HUDEP-2 (cell line): ENCODE data around the gene TCF7.

Experiments
- DNase-seq, 76 experiments: peaks; one replicate each; lab custom pipeline; 2025; ENCODE audit not compliant: unreplicated experiment in 76 of 76; lab: John Stamatoyannopoulos, UW

TCF7 gene

DNA sequence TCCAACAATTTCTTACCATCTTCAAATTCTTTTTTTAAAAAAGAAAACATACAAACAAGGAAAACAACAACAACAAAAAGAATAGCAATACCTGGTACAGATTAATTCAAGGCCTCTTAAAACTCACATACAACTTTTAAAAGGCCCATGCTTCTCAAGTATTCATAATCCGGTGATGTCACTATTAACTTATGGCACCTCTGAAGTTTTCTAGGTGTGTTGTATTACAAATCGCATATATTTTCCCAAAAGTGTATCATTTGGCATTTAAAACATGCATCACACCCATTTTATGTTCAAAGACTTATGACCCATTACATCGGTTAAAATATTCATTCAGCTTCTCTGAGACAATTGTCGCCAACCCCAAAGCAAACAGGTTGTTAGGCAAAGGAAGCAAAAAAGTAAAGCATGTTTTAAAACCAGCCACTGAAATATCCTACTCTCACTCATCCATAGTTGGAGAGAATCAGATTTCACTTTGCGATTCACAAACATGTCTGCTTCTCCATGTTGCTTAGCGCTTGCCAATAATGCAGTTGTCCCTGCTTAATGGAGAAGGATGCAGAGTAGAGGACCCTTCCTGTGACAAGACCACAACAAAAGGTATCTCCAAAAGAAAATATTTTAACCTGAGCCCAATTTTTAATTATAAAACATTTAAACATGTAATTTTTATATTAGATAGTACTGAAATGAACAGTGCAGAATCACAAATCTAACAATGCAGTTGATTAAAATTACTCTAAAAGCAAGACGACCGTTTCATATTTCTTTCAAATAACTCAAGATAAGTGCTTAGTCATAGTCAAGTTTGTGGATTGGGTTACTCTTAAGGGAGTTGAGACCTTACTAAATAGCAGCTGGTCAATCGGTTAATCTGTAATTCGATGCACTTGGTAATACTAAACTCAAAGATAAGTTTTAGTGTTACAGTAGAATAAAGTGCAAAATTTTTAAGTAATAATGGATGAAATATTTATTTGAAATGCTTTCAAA, 60.7 kb downstream of the TCF7 start:
- DNase-seq, result peak in 3 of 76 experiments; percentile 9 to 26 (median 22)

GRCh38 chr5:134175921-134176510, 61.5 kb downstream of the TCF7 start:
- peak in 7 of 76 experiments; percentile 3 to 39 (median 19) for DNase-seq

DNA sequence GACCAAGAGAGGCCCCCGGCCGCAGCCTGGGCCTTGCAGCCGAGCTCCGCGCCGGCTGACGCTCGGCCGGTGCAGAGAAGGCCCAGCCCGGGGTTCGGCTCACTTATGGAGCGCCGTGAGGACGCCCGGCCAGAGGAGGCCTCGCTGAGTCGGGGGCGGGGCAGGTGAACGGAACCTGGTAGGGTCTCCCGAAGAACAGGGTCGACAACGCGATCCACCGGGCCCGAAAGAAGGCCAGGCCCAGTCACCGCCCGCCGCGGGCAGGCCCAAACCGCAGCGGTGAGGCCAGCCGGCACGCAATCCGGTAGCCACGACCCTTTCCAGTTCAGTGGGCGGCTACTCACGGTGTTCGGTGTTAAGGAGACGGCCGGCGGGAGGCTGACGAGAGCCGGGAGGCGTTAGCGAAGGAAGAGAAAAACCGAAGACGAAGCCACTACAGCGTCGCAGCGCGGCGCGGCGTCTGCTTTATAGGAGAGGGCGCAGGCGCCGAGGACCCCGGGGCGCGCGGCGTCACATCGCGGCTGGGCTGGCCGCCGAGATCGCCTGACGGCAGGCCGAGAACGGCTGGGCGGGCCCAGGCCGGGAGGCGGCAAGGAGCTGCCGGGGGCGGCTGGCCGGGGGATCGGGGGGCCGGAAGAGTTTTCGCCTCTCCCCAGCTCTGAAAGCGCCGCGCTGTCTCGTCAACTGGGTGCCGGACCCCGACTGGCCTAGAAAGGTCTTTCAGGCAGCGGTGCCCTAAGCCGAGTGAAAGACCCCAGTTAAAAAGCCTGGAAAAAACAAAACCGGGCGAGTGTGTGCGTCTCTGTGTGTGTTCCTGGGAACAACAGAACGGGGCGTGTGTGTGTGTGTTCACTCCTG, 62.3 kb downstream of the TCF7 start, which contains the start of gene SKP1:
SKP1 (minus strand) TSS at position 440 of the 858 bp plus-strand sequence. CDS start 2,928 bp downstream, outside the sequence.
- DNase-seq, result peak in 71 of 76 experiments; percentile 31 to 91 (median 72)

DNA sequence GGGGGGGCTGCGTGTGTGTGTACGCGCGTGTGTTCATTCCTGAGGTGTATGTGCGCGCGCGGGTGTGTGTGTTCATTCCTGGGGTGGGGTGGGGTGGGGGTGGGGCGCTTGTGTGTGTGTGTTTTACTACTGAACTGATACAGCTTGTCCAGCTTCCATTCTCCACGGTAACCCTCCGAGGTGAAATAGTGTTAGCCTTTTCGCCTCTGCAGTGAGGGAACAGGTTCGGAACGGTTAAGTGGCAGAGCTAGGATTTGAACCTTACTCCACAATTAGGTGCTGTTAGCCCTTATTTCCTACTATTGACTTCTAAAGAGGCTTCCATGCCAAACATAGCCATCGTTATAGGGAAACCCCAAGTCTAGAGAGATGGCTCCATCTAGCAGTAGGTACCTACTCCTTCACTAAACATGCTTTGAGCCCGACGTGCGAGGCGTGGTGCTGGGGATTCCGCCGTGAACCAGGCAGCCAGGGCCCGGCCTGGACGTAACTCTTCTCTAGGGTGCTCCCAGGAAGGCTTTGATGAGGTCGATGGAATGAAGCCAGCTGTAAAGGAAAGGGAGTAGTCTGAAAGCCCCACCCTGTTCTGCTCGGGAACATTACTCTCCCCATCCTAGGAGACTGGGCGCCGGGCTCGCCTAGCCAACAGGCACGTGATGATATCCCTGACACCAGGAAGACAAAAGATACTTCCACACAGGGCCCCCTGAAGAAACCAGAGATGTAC, 63.1 kb downstream of the TCF7 start:
- DNase-seq, result peak in 36 of 76 experiments; percentile 25 to 80 (median 62)

DNA sequence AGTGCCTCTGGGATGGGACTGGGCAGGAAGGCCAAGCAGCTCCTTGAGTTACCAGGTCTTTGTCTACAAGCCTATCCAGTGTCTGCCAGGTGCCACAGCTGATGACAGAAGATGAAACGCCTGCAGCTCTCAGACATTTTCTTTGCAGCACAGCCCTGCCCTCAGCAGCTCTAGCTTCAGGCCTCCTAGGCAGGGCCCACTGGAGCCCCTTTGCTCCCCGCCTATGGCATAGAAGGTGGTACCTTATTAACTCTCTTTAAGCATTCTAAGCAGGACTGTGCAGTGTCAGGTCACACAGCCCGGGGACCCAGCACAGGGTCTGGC, 63.6 kb downstream of the TCF7 start:
- peak in 1 of 76 experiments; percentile 10 for DNase-seq

DNA sequence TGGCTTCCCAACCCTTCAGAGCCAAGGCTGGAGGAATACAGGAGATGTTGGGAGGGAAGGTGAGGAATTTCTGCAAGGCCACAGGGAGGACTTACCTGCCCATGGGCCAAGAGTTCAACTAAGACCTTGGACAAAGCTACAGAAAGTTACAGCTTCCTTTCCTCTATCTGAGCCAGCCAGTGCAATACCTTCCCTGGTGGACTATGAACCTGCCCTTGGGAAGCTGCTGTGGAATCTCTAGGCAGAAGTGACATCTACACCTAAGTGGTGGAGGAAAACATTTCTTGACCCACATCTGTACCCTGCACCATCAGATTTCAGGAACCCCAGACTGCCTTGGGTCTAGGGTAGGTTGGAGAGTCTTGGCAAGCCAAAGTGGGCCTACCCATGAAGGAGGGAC, 69.0 kb downstream of the TCF7 start:
- no peak for DNase-seq

DNA sequence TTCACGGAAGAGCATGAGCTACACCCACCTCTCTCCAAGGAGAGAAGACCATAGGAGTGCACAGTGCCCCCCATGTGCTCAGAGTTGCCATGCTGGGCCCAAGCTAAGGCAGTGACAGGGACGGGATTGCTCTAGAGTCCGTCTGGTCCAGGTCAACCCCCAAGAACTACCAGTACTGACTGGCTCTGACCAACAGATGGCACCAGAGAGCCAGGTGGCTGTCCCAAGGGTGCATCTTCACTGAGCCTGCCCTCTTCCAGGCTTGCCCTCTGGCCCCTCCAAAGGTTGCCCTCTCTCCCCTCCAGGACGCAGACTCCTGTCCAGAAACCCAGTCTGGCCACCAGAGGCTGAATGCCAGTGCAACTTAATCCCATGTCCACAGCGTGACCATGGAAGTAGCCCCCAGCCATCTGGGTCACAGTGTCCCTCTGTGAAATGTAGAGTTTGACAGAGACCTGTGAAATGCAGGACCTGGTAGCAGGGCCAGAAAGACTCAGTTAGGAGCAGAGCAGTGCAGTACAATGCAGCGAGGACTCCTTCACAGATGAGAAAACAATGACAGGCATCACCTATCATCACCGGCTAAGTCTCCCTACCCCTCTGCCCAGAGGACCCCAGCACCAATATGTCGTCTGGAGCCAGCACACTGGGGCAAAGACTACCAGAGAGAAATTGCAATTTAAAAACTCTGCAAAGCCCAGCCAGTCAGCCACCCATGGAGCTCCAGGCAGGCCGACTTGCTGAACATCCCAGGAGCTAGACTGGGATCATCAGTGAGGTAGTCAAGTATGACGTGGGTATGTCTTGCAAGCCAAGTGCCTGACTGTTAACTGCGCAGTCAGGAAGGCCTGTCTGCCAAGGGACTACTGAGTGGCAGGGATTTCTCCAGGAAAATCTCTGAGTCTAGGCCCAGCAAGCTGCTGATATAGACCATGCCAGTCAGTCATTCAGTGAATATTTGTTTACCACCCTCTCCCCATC, 70.0 kb downstream of the TCF7 start:
- DNase-seq, result peak in 65 of 76 experiments; percentile 5 to 84 (median 53)

GRCh38 chr5:134188092-134188491, 73.6 kb downstream of the TCF7 start:
- no peak for DNase-seq

DNA sequence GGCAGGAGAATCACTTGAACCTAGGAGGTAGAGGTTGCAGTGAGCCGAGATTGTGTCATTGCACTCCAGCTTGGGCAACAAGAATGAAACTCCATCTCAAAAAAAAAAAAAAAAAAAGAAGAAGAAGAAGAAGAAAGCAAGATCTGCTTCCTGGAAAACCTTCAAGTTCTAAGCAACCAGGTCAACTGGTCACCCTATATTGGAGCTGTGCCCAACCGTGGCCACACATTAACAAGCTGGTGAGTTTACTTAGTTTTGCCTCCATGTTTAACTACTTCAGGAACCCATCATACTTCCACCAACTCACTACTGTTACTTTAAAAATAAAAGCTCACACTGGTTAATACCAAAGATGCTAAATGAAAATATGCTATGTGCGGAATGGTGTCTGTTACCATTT, 74.5 kb downstream of the TCF7 start:
- DNase-seq, result no peak

- no peak for DNase-seq
Observed at GRCh38 chr5:134195666-134196065, 81.2 kb downstream of the TCF7 start.
